GM19193 (cell line): Measurements from ENCODE around the gene TRMT13.

Source experiments
- POLR2A ChIP-seq: IDR thresholded peaks from 4 replicates; pipeline ENCODE4 v1.6.1; 2011; ENCODE audit not compliant: insufficient read depth, insufficient read length; ENCODE audit errors: extremely low read depth

The TRMT13 gene

DNA sequence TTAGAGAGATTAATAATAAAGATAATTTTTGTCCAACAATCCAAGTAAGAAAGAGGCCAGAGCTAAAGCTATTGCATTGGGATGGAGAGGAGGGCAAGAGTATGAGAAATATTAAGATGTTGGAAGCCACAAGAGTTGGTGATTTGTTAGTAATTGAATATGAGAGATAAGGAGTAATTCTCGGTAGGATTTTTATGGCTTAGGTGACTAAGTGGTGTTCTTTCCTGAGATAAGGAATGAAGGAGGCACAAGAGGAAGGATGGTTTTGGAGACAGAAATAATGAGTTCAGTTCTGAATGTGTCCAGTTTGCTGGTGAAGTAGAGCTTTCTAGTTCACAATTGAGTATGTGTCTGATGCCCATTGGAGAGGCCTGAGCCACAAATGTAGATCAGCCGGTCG lies 9.4 kb downstream of the TRMT13 start:
- TF ChIP-seq POLR2A, result no peak

DNA sequence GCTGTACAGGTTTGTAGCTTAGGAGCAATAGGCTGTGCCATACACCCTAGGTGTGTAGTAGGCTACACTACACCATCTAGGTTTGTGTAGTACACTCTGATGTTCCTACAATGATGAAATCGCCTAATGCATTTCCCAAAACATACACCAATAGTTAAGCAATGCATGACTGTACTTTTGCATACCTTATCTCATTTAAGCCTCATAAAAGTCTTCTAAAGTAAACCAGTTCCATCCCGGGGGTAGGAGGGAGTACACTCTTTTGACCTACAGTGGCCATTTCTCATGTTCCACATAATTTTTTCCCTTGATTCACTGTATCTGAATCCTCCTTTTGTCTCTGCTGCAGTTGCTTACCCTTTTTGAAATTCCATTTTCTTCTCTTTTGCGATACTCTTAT lies 12.2 kb downstream of the TRMT13 start:
- TF ChIP-seq POLR2A, result no peak

DNA sequence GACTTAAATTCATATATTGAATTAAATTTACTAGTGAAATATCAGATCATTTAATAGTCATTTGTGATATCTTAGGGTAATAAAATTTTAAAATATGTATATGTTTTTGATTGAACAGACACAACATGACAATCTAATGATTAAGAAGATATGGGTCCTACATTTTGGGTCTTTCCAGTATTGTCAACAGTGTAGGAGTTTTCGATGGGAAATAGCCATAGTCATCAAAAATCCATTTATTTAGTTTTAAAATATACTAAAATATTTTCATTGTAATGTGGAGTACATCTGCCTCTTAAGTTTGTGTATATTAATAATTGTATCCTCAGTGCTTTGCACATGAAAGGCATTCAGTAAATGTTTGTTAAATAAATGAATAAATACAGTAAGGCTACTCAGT lies 14.0 kb downstream of the TRMT13 start:
- TF ChIP-seq POLR2A, result no peak

DNA sequence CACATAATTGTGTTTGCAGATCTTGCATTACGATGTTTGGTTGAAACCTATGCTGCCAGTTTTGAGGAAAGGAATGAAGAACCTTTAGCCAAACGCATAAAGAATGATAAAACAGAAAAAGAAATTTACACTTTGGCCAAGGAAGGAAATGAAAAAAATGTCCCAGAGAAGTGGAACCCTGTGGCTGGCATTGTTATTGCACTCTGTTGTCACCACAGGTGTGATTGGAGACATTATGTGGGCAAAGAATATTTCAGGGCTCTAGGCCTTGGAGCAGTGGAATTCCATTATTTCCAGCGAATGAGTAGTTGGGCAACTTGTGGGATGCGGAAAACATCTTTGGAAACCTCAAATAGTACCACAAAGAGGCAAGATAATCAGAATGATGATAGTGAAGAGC lies 14.9 kb downstream of the TRMT13 start:
- no peak for TF ChIP-seq POLR2A

DNA sequence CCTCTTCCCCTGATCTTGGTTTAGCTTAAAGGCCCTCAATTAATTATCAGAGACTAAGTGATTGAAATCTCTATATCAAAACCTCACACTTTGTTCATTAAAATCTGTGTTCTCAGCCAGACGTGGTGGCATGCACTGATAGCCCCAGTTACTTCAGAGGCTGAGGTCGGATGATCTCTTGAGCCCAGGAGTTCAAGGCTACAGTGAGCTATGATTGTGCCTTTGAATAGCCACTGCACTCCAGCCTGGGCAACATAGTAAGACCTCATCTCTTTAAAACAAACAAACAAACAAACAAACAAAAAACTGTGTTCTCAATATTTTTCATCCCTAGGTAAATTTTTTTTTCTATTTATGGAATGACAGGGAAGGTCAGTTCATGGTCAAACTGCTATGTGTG lies 18.7 kb downstream of the TRMT13 start:
- TF ChIP-seq POLR2A, result no peak

DNA sequence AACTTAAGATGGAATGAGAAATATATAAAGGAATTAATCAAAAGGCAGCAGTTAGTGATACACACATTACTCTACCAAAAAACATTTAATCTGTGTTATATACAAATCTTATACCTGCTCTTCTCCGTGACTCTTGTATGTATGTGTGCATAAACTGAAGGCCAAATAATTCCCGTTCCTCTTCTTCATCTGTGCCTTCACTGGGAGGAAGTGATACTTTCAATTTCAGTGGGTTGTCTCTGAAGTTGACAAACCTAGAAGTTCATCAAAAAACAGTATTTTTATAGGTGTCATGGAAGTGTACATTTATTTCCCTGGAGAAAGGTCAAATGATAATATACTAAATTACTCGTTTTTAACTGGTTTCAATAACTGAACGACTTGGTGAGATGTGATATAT lies 19.3 kb downstream of the TRMT13 start:
- TF ChIP-seq POLR2A, result no peak

DNA sequence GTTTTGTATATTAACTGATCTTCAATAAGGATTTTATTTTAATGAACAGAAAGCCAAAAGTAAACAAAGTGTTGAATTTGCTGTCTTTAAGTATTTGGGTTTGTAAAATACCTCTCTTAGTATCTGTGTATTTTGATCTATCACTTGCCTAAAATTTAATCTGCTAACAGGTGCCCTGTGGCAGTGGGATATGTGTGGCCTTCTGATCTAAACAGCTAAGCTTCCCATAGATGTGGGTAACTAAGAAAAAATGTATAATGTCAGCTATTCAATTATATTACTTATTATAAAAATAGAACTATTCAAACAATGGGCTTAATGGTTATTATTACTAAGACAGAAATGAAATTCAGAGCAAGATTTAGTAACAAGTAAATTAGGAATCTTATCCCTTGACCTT lies 29.9 kb downstream of the TRMT13 start:
- no peak for TF ChIP-seq POLR2A

DNA sequence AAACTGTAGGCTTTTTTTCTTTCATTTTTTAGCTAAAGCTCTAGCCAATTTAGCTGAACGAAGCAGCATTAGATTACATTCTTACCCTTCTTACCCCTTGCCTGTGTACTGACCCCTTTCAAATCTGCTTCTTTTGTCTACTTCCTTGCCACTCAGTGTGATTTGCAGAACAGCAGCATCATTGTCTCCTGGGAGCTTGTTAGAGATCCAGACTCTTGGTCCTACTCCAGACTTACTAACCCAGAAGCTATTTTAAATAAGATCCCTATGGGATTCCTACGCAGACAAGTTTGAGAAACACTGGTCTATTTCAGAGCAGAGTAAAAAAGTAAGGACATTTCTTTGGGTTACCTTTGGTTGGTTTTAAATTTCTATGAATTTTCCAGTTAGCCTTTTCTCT lies 31.3 kb downstream of the TRMT13 start:
- no peak for TF ChIP-seq POLR2A

DNA sequence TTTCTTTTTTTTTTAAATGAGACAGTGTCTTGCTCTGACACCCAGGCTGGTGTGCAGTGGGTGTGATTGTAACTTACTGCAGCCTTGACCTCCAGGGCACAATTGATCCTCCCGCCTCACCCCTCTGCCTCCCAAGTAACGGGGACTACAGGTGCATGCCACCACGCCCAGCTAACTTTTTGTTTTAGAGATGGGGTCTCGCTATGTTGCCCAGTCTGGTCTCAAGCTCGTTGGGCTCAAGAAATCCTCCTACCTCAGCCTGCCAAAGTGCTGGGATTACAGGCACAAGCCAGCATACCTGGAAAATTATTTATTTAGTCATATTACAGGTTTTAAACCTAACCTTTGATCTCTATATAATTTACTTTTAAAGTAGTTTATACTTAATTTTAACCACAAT lies 31.7 kb downstream of the TRMT13 start:
- TF ChIP-seq POLR2A, result no peak

DNA sequence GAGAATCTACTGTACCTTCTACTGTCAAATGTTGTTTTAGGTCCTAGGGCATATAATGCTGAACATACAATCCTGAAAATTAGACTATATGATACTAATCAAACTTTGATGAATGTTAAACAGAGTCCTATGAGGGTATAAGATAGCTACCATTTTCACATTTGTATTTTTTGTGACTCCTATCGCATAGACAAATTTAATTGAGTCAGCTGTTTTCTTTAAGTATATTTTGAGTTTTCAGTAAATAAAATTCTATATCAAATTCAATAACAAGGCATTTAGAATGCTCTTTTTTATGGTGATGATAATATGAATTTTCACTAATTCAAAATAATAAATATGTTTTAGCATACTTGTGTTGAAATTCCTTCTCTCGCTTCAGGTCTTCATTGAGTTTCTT lies 35.1 kb downstream of the TRMT13 start:
- no peak for TF ChIP-seq POLR2A

DNA sequence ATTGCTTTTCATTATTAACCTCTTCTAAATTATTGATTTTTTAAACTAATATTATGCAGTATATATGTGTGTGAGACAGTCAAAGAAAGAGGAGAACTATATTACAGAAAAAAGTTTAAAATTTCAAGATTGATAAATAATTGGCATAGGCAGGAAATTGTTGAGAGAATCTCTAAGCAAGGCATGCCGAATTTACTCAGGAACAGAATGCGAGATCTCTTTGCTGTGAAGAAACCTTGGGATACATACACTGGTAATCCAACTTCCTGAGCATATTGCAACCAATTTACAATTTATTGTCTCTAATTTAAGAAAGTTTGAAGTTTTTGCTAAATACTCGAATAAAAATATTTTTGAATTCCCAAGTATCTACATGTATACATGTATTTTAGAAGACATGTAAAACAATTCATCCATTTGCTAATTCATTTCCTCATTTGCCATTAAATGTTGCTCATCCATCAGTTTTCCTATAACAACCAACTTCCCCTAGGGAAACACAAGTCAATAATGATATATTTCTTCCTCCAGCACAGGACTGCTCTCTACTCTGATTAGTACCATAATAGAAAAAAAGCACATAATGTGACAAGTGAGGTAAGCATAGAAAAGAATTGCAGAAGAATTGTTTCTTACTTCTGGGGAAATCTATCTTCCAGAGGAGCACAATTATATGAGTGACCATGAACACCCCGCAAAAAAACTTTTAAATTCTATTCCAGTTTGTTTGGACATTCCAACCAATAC lies 44.5 kb downstream of the TRMT13 start:
- TF ChIP-seq POLR2A, result no peak

DNA sequence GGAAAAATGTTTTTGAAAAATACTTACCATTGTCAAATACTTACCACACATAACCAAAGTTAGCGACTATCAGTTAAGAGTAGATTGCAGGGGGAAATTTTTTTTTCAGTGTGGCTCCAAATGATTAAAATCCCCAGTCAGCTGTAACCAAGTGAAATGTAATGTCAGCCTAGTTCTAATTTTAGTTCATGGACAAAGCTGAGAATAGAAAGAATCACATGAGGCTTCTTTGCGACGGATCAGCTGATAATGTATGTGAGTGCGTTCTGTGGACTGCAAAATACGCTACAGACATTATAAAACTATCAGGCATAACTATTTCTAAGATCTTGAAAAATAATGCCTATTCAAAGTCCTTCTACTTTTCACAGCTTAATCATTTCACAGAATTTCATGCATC lies 45.1 kb downstream of the TRMT13 start, which contains the start of gene LRRC39:
LRRC39 (minus strand) TSS at position 166 of the 400 bp plus-strand sequence. CDS start 9,740 bp downstream, outside the sequence.
- no peak for TF ChIP-seq POLR2A

DNA sequence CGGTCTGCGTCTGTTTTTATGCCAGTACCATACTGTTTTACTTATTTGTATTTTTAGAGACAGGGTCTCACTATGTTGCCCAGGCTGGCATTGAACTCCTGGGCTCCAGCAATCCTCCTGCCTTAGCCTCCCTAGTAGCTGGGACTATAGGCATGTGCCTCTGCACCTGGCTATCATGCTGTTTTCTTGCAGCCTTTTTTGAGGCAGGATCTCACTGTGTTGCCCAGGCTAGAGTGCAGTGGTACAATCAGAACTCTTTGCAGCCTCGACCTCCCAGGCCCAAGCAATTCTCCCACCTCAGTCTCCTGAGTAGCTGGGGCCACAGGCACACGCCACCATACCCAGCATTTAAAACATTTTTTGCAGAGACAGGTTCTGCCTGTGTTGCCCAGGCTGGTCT lies 50.4 kb downstream of the TRMT13 start:
- TF ChIP-seq POLR2A, result no peak

DNA sequence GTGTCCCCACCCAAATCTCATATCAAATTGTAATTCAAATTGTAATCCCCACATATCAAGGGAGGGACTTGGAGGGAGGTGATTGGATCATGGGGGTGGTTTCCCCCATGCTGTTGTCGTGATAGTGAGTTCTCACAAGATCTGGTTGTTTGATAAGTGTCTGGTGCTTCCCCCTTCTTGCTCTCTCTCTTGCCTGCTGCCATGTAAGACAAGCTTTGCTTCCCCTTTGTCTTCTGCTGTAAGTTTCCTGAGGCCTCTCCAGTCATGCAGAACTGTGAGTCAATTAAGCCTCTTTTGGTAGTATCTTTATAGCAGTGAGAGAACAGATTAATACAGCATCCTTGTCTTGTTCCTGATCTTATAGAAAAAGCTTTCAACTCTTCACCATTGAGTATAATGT lies 51.6 kb downstream of the TRMT13 start:
- no peak for TF ChIP-seq POLR2A

DNA sequence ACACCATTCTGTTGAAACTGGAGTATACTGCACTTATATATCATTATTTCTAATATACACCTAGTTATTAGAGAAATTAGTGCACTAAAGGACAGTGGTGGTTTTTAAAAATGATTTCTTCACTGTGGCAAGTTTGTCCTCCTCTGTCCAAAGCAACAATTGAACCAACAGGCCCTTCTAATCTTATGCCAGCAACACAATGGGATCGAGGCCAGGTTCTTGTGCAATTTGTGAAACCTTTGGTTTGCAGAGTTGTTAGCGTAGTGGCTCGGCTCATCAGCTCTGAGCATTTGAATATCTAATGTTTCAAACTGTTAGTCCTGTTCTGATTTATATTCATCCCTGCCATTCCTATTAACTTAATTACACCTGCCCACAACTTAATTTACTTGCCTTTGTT lies 54.9 kb downstream of the TRMT13 start:
- TF ChIP-seq POLR2A, result no peak

DNA sequence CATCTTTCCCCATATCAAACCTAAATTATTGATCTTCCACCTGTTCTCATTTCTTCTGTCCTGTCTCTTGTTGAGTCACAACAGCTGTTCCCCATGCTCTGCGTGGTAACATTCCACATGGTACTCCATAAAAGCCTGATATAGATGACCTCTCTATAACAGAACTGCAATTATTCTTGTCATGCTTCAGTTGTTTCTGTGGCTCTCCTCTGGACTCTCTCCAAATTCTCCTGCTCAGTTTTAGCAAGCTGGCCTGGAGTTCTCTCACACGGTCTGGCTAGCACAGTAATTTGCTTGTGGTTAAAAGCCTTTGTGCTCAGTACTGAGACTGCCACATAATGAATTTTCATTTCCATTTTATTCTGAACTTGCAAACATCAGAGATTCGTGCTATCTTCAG lies 55.7 kb downstream of the TRMT13 start:
- no peak for TF ChIP-seq POLR2A

DNA sequence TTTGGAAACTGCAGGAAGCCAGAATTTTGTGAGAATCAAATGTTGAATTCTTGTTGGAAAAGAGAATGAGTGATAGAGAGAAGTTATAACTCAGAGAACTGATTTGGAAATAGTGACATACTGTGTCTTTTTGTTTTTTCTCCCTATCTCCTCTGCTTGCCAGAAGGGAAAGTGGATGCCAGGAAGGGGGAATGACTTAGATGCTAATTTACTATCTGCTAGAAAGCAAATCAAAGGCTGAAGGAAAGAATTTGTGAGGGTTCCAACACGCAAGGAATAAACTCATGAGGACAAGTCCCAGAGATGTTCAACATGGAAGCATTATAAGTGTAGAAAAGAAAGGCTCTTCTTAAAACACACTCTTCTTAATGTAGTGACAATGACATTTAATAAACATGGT lies 65.6 kb downstream of the TRMT13 start:
- no peak for TF ChIP-seq POLR2A
